Ishikawa (cell line): ENCODE measurements around the gene C2orf92.

Experiments used
- EP300 ChIP-seq: IDR thresholded peaks from 2 replicates; pipeline ENCODE4 v1.6.1; 2012; ENCODE audit warnings: borderline replicate concordance
- NFIC ChIP-seq: IDR thresholded peaks from 2 replicates; pipeline ENCODE4 v1.6.1; 2012
- TAF1 ChIP-seq: IDR thresholded peaks from 2 replicates; pipeline ENCODE4 v1.6.1; 2012; ENCODE audit warnings: low read depth, mild to moderate bottlenecking
- TF ChIP-seq, protein P1 (sequence below): IDR thresholded peaks from 2 replicates; pipeline ENCODE4 v1.6.1; 2012

DNA sequence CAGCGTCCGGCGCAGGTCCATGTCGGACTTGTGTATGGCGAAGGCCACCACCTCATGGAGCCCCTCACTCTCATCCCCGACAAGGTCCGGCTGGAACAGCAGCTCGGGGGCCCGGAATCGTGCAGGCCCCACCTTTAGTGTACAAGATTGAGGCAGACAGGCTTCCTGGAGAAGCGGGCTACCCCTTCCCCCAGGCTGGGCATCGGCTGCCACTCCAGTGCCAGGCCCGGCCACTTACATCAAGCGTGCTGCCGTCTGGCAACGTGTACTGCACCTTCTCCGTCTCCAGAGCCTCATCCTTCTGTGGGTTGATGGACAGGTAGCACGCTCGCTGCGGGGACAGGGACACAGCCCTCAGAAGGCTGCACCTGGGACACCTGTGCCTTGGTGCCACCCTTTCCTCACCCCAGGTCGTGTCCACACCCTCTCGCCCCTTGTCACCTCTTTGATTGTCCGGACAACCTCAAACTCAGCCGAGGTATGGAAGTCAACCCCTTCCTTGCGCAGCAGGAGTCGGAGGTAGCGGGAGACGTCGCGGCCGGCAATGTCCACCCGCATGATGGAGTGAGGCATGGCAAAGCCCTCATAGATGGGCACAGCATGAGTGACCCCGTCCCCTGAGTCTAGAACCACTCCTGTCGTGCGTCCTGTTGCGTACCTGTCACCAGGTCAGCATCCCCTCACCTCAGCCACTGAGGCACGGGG, 11.4 kb upstream of the C2orf92 start:
- TF ChIP-seq NFIC: no peak
- TF ChIP-seq TAF1: no peak
- TF ChIP-seq, protein P1, sequence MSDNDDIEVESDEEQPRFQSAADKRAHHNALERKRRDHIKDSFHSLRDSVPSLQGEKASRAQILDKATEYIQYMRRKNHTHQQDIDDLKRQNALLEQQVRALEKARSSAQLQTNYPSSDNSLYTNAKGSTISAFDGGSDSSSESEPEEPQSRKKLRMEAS: no peak
- TF ChIP-seq EP300: no peak
